OCI-LY1 (cell line): ENCODE results near the gene SNED1.

Experiments used
- H2AFZ ChIP-seq: fragments of 200-600 bp; sonication (generic), shearing (Covaris generic); 2 replicates; pipeline ENCODE4 v1.6.0; 2014; ENCODE audit warnings: antibody characterized with exemption, mild to moderate bottlenecking, low read length
- H3F3A ChIP-seq: fragments of 200-600 bp; sonication (generic), shearing (Covaris generic); 2 replicates; pipeline ENCODE4 v1.6.0; 2014; ENCODE audit warnings: mild to moderate bottlenecking, antibody characterized with exemption, low read length, moderate library complexity; ENCODE audit not compliant: insufficient read depth
- H3K27ac ChIP-seq: fragments of 200-600 bp; sonication (generic); 2 replicates; pipeline ENCODE4 v1.5.1; 2014; ENCODE audit warnings: low read length, mixed run types, mild to moderate bottlenecking, low read depth; ENCODE audit not compliant: poor library complexity, severe bottlenecking
- H3K27me3 ChIP-seq: fragments of 200-600 bp; sonication (generic); 2 replicates; pipeline ENCODE4 v1.6.0; 2014; ENCODE audit warnings: antibody characterized with exemption, mild to moderate bottlenecking, low read length, moderate library complexity; ENCODE audit not compliant: insufficient read depth
- H3K36me3 ChIP-seq: fragments of 200-600 bp; sonication (generic); 2 replicates; pipeline ENCODE4 v1.6.1; 2014; ENCODE audit warnings: mild to moderate bottlenecking, antibody characterized with exemption, low read length, moderate library complexity, mixed read lengths; ENCODE audit not compliant: insufficient read depth
- H3K4me1 ChIP-seq: fragments of 200-600 bp; sonication (generic); 2 replicates; pipeline ENCODE4 v1.5.1; 2014; ENCODE audit warnings: mild to moderate bottlenecking, low read length, moderate library complexity; ENCODE audit not compliant: insufficient read depth, severe bottlenecking
- H3K4me2 ChIP-seq: fragments of 200-600 bp; sonication (generic), shearing (Covaris generic); 2 replicates; pipeline ENCODE4 v1.6.1; 2014; ENCODE audit warnings: low read length
- H3K4me3 ChIP-seq: fragments of 200-600 bp; sonication (generic); 2 replicates; pipeline ENCODE4 v1.5.1; 2014; ENCODE audit warnings: low read length, low read depth, mild to moderate bottlenecking, mixed read lengths; ENCODE audit not compliant: poor library complexity, severe bottlenecking
- H3K79me2 ChIP-seq: fragments of 200-600 bp; shearing (Covaris generic); 2 replicates; pipeline ENCODE4 v1.6.1; 2016; ENCODE audit warnings: mixed run types, low read length, mixed read lengths; ENCODE audit not compliant: insufficient read depth
- H3K9ac ChIP-seq: fragments of 200-600 bp; sonication (generic), shearing (Covaris generic); 2 replicates; pipeline ENCODE4 v1.6.1; 2014; ENCODE audit warnings: mild to moderate bottlenecking, low read length, mixed read lengths
- H3K9me2 ChIP-seq: fragments of 200-600 bp; sonication (generic), shearing (Covaris generic); 2 replicates; pipeline ENCODE4 v1.6.1; 2014; ENCODE audit warnings: low read depth, mild to moderate bottlenecking, low read length, mixed read lengths
- H3K9me3 ChIP-seq: fragments of 200-600 bp; shearing (Covaris generic); 2 replicates; pipeline ENCODE4 v1.6.1; 2014; ENCODE audit warnings: low read length, mixed read lengths
- H4K20me1 ChIP-seq: fragments of 200-600 bp; sonication (generic), shearing (Covaris generic); 2 replicates; pipeline ENCODE4 v1.6.0; 2016; ENCODE audit warnings: mild to moderate bottlenecking, low read length; ENCODE audit not compliant: insufficient read depth
- CTCF ChIP-seq: fragments of 200-600 bp; sonication (generic), shearing (Covaris generic); IDR thresholded peaks from 2 replicates; pipeline ENCODE4 v1.5.1; 2017; ENCODE audit warnings: mild to moderate bottlenecking, antibody characterized with exemption, low read length, moderate library complexity, mixed read lengths
- EZH2 ChIP-seq: fragments of 200-600 bp; sonication (generic), shearing (Covaris generic); IDR thresholded peaks from 2 replicates; pipeline ENCODE4 v1.8.0; 2017; ENCODE audit warnings: borderline replicate concordance, mixed run types, mild to moderate bottlenecking, antibody characterized with exemption, low read length, moderate library complexity, mixed read lengths

The SNED1 gene

GRCh38 chr2:241030883-241031282 is 32.5 kb downstream of the SNED1 start:
- Histone ChIP-seq H3K4me3 (no peak overlapping the region), H3K4me2 (no peak overlapping the region), H4K20me1 (no peaks in the 10 kb centered on the region), H3K27me3 (peaks cover 5% of the 10 kb centered on the region; the same call in 1 of the 2 replicates), H3K79me2 (no peaks in the 10 kb centered on the region), H3K27ac (no peak overlapping the region), H3K4me1 (no peaks in the 10 kb centered on the region), H2AFZ (no peak overlapping the region), H3K9ac (no peak overlapping the region), H3K9me2 (no peaks in the 10 kb centered on the region), H3F3A (no peaks in the 10 kb centered on the region), H3K9me3 (peaks cover 4% of the 10 kb centered on the region), H3K36me3 (no peaks in the 10 kb centered on the region)
- TF ChIP-seq EZH2, result no peak
- no peak for TF ChIP-seq CTCF

GRCh38 chr2:241031436-241032165 is 33.2 kb downstream of the SNED1 start:
- Histone ChIP-seq H3K9ac (no peak overlapping the region), H3K4me2 (no peak overlapping the region), H2AFZ (no peak overlapping the region), H3K36me3 (no peaks in the 10 kb centered on the region), H3K27ac (no peak overlapping the region), H3K9me2 (no peaks in the 10 kb centered on the region), H3F3A (no peaks in the 10 kb centered on the region), H4K20me1 (no peaks in the 10 kb centered on the region), H3K79me2 (no peaks in the 10 kb centered on the region), H3K27me3 (peaks cover 5% of the 10 kb centered on the region; the same call in 1 of the 2 replicates), H3K4me3 (no peak overlapping the region), H3K9me3 (no peaks in the 10 kb centered on the region), H3K4me1 (peaks cover 6% of the 10 kb centered on the region)
- TF ChIP-seq CTCF, result no peak
- no peak for TF ChIP-seq EZH2

GRCh38 chr2:241033336-241033987 is 35.0 kb downstream of the SNED1 start:
- H3K9me2 ChIP-seq, result no peaks in the 10 kb centered on the region
- no peaks in the 10 kb centered on the region for H4K20me1 ChIP-seq
- H3K9me3 ChIP-seq, result no peaks in the 10 kb centered on the region

More at GRCh38 chr2:241033336-241033987, 35.0 kb downstream of the SNED1 start:
- H2AFZ ChIP-seq, result no peak overlapping the region
- no peaks in the 10 kb centered on the region for H3F3A ChIP-seq
- H3K27me3 ChIP-seq, result peaks cover 5% of the 10 kb centered on the region; the same call in 1 of the 2 replicates
- H3K9ac ChIP-seq, result no peak overlapping the region
- H3K36me3 ChIP-seq, result no peaks in the 10 kb centered on the region
- no peak overlapping the region for H3K4me2 ChIP-seq
- H3K79me2 ChIP-seq, result no peaks in the 10 kb centered on the region
- no peak for TF ChIP-seq CTCF
- peaks cover 8% of the 10 kb centered on the region for H3K4me1 ChIP-seq
- H3K27ac ChIP-seq, result no peak overlapping the region
- no peak overlapping the region for H3K4me3 ChIP-seq
